Measurements from ENCODE around the gene PVRIG. TPM values are rescaled to one million over a fixed set of nuclear protein-coding genes. Genes with fewer than 3 reads are reported as not detected.
"Not testable (repeated sequence)": the region's sequence is repeated elsewhere in the genome, so short reads cannot be mapped to it uniquely, and the experiment has no call there.

Gene PVRIG
- total and polyA plus RNA-seq, 9 of the 15 experiments (the other 6 are each of a cell fraction or from before 2014, with no cell fraction given), result 0.16 to 0.64 TPM; not detected in 7

DNA sequence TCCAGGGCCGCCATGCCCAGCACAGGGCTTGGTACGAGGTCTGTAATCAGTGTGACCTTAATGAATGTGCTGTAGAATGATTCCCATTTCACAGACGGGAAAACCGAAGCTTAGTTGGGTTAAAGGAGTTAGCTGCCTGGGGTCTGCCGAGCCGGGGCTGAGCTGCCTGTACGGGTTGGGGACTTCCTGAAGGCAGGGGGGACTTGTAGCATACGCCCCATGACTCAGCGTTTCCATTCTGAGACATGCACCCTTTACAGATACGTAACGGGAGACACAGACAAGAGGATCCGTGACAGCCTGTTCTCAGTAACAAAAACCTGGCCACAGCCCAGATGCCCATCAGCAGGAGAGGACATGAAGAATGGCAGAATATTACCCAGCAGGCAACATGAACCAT, 23.6 kb downstream of the PVRIG start (continued):
- TF ChIP-seq, protein P1, sequence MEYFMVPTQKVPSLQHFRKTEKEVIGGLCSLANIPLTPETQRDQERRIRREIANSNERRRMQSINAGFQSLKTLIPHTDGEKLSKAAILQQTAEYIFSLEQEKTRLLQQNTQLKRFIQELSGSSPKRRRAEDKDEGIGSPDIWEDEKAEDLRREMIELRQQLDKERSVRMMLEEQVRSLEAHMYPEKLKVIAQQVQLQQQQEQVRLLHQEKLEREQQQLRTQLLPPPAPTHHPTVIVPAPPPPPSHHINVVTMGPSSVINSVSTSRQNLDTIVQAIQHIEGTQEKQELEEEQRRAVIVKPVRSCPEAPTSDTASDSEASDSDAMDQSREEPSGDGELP (CRISPR knock-in tag; IDR thresholded peaks at IDR 0.05; ENCODE audit: borderline replicate concordance), result peak; percentile 31; the same call in 1 of the 2 replicates
- TF ChIP-seq ETV1 (tag; conservative IDR thresholded peaks at IDR 0.05; ENCODE audit: low read depth) (peak; percentile 33; the same call in 1 of the 2 replicates), MAFF (IDR thresholded peaks at IDR 0.05; ENCODE audit: low read length) (peak; percentile 93), BCOR (IDR thresholded peaks at IDR 0.05) (peak; percentile 91), EP300 (IDR thresholded peaks at IDR 0.05; ENCODE audit: low read length) (0 out of 2 replicates have a peak, but pooled peaks have one; percentile 21), NR4A1 (tag; IDR thresholded peaks at IDR 0.05) (0 out of 2 replicates have a peak, but pooled peaks have one; percentile 23), DPF2 (IDR thresholded peaks at IDR 0.05) (peak; percentile 91), EP400 (IDR thresholded peaks at IDR 0.05) (peak; percentile 68), FOXK2 (conservative IDR thresholded peaks at IDR 0.05 in 1 of 2, IDR thresholded peaks at IDR 0.05 in 1 of 2; ENCODE audit: low read depth in 2 of 2) (0 out of 4 replicates have a peak, but pooled peaks of 1 of the 2 experiments have one; percentile 31)
- TF ChIP-seq, protein P2, sequence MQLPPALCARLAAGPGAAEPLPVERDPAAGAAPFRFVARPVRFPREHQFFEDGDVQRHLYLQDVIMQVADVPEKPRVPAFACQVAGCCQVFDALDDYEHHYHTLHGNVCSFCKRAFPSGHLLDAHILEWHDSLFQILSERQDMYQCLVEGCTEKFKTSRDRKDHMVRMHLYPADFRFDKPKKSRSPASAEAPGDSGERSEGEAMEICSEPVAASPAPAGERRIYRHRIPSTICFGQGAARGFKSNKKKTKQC (CRISPR knock-in tag; IDR thresholded peaks at IDR 0.05), result 0 out of 2 replicates have a peak, but pooled peaks have one; percentile 20
- TF ChIP-seq NR4A1 (CRISPR knock-in tag; IDR thresholded peaks at IDR 0.05), result not testable (repeated sequence)
- TF ChIP-seq, protein P3, sequence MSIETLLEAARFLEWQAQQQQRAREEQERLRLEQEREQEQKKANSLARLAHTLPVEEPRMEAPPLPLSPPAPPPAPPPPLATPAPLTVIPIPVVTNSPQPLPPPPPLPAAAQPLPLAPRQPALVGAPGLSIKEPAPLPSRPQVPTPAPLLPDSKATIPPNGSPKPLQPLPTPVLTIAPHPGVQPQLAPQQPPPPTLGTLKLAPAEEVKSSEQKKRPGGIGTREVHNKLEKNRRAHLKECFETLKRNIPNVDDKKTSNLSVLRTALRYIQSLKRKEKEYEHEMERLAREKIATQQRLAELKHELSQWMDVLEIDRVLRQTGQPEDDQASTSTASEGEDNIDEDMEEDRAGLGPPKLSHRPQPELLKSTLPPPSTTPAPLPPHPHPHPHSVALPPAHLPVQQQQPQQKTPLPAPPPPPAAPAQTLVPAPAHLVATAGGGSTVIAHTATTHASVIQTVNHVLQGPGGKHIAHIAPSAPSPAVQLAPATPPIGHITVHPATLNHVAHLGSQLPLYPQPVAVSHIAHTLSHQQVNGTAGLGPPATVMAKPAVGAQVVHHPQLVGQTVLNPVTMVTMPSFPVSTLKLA (conservative IDR thresholded peaks at IDR 0.05), result peak; percentile 31 to 64; a peak in 3 of 4 replicates

Measured in K562 (cell line).